Measurements from ENCODE around the gene STK16. TPM values are rescaled to one million over a fixed set of nuclear protein-coding genes. Genes with fewer than 3 reads are reported as not detected.

The STK16 gene
- total and polyA plus RNA-seq, 2 of the 13 experiments (the other 11 are each of a cell fraction or from before 2014, with no cell fraction given), result 28.0 to 50.9 TPM

DNA sequence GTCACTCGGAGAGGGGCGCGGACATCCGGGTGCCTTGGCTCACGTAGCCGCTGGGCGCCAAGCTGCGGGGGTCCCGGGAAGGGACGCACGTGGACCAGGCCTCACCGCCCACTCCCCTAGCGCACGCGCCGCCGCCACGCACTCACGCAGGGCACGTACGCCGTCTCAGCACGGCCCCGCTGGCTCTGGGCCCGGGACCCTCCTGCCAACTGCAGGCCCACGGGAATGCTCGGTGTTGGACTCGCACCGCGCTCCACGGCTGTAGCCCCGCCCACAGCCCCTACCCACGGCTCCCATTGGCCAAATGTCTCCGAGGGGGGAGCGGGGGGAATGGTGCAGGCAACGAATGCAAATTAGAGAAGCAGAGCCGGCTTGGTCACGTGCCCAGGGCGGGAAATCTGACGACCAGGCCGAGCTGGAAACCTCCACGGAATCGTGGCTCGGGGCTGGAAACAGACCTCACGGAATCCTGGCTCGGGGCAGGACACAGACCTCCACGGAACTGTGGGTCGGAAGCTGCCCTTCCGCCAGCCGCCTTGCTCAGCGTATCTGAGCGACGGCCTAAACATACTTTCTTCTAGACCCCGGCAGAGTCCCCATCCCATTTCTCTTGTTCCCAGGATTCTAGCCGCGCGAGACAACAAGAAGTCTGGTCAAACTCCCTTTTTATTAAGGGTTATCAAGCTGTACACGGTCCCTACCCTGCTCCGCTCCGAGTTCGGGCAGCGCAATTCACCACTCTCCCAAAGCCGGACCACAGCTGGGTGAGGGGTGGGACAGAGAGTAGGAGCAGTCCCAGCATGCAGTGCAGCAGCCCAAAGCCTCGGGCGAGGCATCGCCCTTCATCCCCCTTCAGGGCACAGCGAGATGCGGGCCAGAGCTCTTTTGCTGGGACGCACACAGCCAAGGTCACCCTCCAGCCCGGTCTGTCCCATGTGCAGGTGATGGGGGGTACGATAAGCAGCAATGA, 26.3 kb upstream of the STK16 start, which contains the start of gene ABCB6 (continued):
- TF ChIP-seq, protein P1, sequence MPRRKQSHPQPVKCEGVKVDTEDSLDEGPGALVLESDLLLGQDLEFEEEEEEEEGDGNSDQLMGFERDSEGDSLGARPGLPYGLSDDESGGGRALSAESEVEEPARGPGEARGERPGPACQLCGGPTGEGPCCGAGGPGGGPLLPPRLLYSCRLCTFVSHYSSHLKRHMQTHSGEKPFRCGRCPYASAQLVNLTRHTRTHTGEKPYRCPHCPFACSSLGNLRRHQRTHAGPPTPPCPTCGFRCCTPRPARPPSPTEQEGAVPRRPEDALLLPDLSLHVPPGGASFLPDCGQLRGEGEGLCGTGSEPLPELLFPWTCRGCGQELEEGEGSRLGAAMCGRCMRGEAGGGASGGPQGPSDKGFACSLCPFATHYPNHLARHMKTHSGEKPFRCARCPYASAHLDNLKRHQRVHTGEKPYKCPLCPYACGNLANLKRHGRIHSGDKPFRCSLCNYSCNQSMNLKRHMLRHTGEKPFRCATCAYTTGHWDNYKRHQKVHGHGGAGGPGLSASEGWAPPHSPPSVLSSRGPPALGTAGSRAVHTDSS (CRISPR knock-in tag; conservative IDR thresholded peaks at IDR 0.05), result no peak
- TF ChIP-seq, protein P2, sequence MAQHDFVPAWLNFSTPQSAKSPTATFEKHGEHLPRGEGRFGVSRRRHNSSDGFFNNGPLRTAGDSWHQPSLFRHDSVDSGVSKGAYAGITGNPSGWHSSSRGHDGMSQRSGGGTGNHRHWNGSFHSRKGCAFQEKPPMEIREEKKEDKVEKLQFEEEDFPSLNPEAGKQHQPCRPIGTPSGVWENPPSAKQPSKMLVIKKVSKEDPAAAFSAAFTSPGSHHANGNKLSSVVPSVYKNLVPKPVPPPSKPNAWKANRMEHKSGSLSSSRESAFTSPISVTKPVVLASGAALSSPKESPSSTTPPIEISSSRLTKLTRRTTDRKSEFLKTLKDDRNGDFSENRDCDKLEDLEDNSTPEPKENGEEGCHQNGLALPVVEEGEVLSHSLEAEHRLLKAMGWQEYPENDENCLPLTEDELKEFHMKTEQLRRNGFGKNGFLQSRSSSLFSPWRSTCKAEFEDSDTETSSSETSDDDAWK (CRISPR knock-in tag; IDR thresholded peaks at IDR 0.05), result no peak
- TF ChIP-seq, protein P3, sequence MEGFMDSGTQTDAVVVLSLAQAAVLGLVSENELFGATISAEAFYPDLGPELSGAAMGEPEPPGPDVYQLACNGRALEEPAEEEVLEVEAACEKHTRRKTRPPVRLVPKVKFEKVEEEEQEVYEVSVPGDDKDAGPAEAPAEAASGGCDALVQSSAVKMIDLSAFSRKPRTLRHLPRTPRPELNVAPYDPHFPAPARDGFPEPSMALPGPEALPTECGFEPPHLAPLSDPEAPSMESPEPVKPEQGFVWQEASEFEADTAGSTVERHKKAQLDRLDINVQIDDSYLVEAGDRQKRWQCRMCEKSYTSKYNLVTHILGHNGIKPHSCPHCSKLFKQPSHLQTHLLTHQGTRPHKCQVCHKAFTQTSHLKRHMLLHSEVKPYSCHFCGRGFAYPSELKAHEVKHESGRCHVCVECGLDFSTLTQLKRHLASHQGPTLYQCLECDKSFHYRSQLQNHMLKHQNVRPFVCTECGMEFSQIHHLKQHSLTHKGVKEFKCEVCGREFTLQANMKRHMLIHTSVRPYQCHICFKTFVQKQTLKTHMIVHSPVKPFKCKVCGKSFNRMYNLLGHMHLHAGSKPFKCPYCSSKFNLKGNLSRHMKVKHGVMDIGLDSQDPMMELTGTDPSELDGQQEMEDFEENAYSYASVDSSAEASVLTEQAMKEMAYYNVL (CRISPR knock-in tag; IDR thresholded peaks at IDR 0.05; ENCODE audit: borderline replicate concordance), result peak; percentile 78; the same call in 1 of the 2 replicates
- TF ChIP-seq ZNF746 (CRISPR knock-in tag; IDR thresholded peaks at IDR 0.05) (peak; percentile 58; the same call in 1 of the 2 replicates), ZNF292 (CRISPR knock-in tag; IDR thresholded peaks at IDR 0.05; ENCODE audit: borderline replicate concordance, low read depth) (no peak), ZIK1 (CRISPR knock-in tag; IDR thresholded peaks at IDR 0.05; ENCODE audit: borderline replicate concordance, low read depth) (peak; percentile 99), DMAP1 (CRISPR knock-in tag; IDR thresholded peaks at IDR 0.05) (peak; percentile 96), HOXA9 (CRISPR knock-in tag; IDR thresholded peaks at IDR 0.05; ENCODE audit: borderline replicate concordance) (peak; percentile 87; the same call in 1 of the 2 replicates), MTA1 (CRISPR knock-in tag; IDR thresholded peaks at IDR 0.05; ENCODE audit: borderline replicate concordance) (peak; percentile 96; the same call in 1 of the 2 replicates), ZFP37 (CRISPR knock-in tag; IDR thresholded peaks at IDR 0.05; ENCODE audit: borderline replicate concordance) (peak; percentile 96; the same call in 1 of the 2 replicates), SRF (IDR thresholded peaks at IDR 0.05; ENCODE audit: low read depth, low read length) (no peak), ZNF788 (CRISPR knock-in tag; IDR thresholded peaks at IDR 0.05; ENCODE audit: borderline replicate concordance) (peak; percentile 87; the same call in 1 of the 2 replicates), ZNF598 (CRISPR knock-in tag; IDR thresholded peaks at IDR 0.05; ENCODE audit: borderline replicate concordance) (peak; percentile 82; the same call in 1 of the 2 replicates), ZBTB20 (CRISPR knock-in tag; IDR thresholded peaks at IDR 0.05; ENCODE audit: borderline replicate concordance, low read depth) (peak; percentile 92), WIZ (CRISPR knock-in tag; IDR thresholded peaks at IDR 0.05) (no peak), ZNF260 (CRISPR knock-in tag; IDR thresholded peaks at IDR 0.05; ENCODE audit: borderline replicate concordance, low read depth) (no peak)
- TF ChIP-seq, protein P4, sequence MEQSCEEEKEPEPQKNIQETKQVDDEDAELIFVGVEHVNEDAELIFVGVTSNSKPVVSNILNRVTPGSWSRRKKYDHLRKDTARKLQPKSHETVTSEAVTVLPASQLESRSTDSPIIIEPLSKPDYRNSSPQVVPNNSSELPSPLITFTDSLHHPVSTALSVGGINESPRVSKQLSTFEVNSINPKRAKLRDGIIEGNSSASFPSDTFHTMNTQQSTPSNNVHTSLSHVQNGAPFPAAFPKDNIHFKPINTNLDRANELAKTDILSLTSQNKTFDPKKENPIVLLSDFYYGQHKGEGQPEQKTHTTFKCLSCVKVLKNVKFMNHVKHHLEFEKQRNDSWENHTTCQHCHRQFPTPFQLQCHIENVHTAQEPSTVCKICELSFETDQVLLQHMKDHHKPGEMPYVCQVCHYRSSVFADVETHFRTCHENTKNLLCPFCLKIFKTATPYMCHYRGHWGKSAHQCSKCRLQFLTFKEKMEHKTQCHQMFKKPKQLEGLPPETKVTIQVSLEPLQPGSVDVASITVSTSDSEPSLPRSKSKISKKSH (CRISPR knock-in tag; IDR thresholded peaks at IDR 0.05; ENCODE audit: borderline replicate concordance), result peak; percentile 95
- TF ChIP-seq, protein P5, sequence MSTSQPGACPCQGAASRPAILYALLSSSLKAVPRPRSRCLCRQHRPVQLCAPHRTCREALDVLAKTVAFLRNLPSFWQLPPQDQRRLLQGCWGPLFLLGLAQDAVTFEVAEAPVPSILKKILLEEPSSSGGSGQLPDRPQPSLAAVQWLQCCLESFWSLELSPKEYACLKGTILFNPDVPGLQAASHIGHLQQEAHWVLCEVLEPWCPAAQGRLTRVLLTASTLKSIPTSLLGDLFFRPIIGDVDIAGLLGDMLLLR (CRISPR knock-in tag; IDR thresholded peaks at IDR 0.05), result peak; percentile 100
- TF ChIP-seq, protein P6, sequence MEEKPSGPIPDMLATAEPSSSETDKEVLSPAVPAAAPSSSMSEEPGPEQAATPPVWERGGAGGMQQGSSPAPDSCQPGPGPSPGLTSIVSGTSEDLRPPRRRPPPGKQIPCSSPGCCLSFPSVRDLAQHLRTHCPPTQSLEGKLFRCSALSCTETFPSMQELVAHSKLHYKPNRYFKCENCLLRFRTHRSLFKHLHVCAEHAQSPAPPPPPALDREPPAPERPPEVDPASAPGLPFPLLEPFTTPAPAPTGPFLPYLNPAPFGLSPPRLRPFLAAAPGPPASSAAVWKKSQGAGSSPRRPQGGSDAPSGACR (CRISPR knock-in tag; IDR thresholded peaks at IDR 0.05), result peak; percentile 99
